PC-9 (cell line): ENCODE results near the gene TUBB2A. TPM values are rescaled to one million over a fixed set of nuclear protein-coding genes. Genes with fewer than 3 reads are reported as not detected.
"Not testable (repeated sequence)": the region's sequence is repeated elsewhere in the genome, so short reads cannot be mapped to it uniquely, and the experiment has no call there.

Experiments
- BruUV-seq: library from RNA; stranded (reverse); fragments of 400-500 nt; replicated peaks from 2 replicates; lab custom pipeline; 2021; lab: Mats Ljungman, UMichigan
- CTCF ChIA-PET: fragments of 300-600 bp; sonication (Branson Sonifier 250); formaldehyde crosslinking; loops from one replicate; lab custom pipeline; 2022; ENCODE audit warnings: antibody characterized with exemption; lab: Charles Lee
- POLR2A ChIA-PET: fragments of 300-600 bp; sonication (Branson Sonifier 250); formaldehyde crosslinking; loops from one replicate; lab custom pipeline; 2022; ENCODE audit warnings: antibody characterized with exemption; ENCODE audit not compliant: unreplicated experiment; lab: Charles Lee
- DNase-seq, 2 experiments: peaks; one replicate each; pipeline versions ENCODE4 v3.0.0 to v3.0.0-alpha.2; 2015 to 2022; ENCODE audit warnings: mixed read lengths in 1 of 2
- H2AFZ ChIP-seq: fragments of 200-600 bp; sonication (generic); 2 replicates; pipeline ENCODE4 v1.8.1; 2017; ENCODE audit warnings: antibody characterized with exemption
- H3F3A ChIP-seq: fragments of 200-600 bp; sonication (generic); 2 replicates; pipeline ENCODE4 v1.8.1; 2017; ENCODE audit warnings: antibody characterized with exemption, mild to moderate bottlenecking, low read depth; ENCODE audit not compliant: insufficient read depth
- H3K27ac ChIP-seq: fragments of 200-600 bp; sonication (generic); 2 replicates; pipeline ENCODE4 v1.6.1; 2016; ENCODE audit warnings: mixed run types
- H3K27me3 ChIP-seq: fragments of 200-600 bp; sonication (generic); 2 replicates; pipeline ENCODE4 v1.6.1; 2016; ENCODE audit warnings: low read depth, mixed run types; ENCODE audit not compliant: insufficient read depth
- H3K36me3 ChIP-seq: fragments of 200-600 bp; sonication (generic); 2 replicates; pipeline ENCODE4 v1.6.1; 2016; ENCODE audit warnings: low read depth, mixed run types
- H3K4me1 ChIP-seq: fragments of 200-600 bp; sonication (generic); replicated peaks from 2 replicates; pipeline ENCODE4 v1.6.1; 2016; ENCODE audit warnings: mixed run types; ENCODE audit not compliant: insufficient read depth
- H3K4me2 ChIP-seq: fragments of 200-600 bp; sonication (generic); 2 replicates; pipeline ENCODE4 v1.6.1; 2017; ENCODE audit warnings: mixed run types
- H3K4me3 ChIP-seq: fragments of 200-600 bp; sonication (generic); 2 replicates; pipeline ENCODE4 v1.6.1; 2016; ENCODE audit warnings: mixed run types
- H3K79me2 ChIP-seq: fragments of 200-600 bp; sonication (generic); 2 replicates; pipeline ENCODE4 v1.6.1; 2017; ENCODE audit warnings: low read depth, mixed run types
- H3K9me2 ChIP-seq: fragments of 200-600 bp; sonication (generic); 2 replicates; pipeline ENCODE4 v1.8.1; 2017; ENCODE audit warnings: mild to moderate bottlenecking; ENCODE audit not compliant: insufficient read depth
- H3K9me3 ChIP-seq: fragments of 200-600 bp; sonication (generic); 2 replicates; pipeline ENCODE4 v1.8.1; 2016; ENCODE audit warnings: low read depth; ENCODE audit not compliant: insufficient read depth
- H4K20me1 ChIP-seq: fragments of 200-600 bp; sonication (generic); 2 replicates; pipeline ENCODE4 v1.8.1; 2017; ENCODE audit not compliant: insufficient read depth
- CTCF ChIP-seq: fragments of 200-600 bp; sonication (generic); conservative IDR thresholded peaks from 2 replicates; pipeline ENCODE4 v1.6.1; 2017; ENCODE audit warnings: mixed run types, antibody characterized with exemption, mild to moderate bottlenecking, moderate library complexity
- EZH2 ChIP-seq: fragments of 200-600 bp; sonication (generic); IDR thresholded peaks from 2 replicates; pipeline ENCODE4 v1.8.0; 2017; ENCODE audit warnings: antibody characterized with exemption, low read depth
- intact Hi-C: fragments of 100-400 bp; cut with micrococcal nuclease; formaldehyde crosslinking; loops from one replicate; pipeline ENCODE4 v1.10.0; 2022; ENCODE audit not compliant: unreplicated experiment
- total RNA-seq: library from RNA; stranded (reverse); gene quantifications from 2 replicates; pipeline ENCODE4 v1.2.3, GENCODE V29; 2021

TUBB2A gene
- total RNA-seq, 1 experiment from 2014 or later: 17.0 TPM

DNA sequence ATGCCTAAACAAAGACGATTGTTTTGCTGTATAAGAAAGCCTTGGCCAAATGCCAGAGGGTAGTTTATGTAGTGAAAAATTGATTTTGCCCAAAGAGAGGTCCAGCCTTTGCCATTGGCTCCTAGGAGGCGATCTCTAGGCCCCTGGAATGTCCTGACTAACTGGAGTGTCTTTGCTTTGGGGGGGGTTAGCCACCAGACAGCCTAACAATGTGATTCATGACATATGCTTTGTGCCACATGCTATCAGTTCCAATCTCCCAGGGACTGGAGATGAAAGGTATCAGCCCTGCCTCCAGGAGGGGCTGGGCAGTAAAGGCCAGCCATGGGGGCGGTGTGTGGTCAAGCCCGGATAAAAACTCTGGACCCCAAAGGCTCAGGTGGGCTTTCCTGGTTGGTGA lies 32.7 kb upstream of the TUBB2A start:
- TF ChIP-seq CTCF (no peak), EZH2 (no peak)
- no TSS peak for BruUV-seq
- CTCF ChIA-PET: interaction anchor here (0.6 kb wide), 1 partner anchor 439 kb away, joined by 3 read pairs; the partner anchor contains the start of gene MYLK4

DNA sequence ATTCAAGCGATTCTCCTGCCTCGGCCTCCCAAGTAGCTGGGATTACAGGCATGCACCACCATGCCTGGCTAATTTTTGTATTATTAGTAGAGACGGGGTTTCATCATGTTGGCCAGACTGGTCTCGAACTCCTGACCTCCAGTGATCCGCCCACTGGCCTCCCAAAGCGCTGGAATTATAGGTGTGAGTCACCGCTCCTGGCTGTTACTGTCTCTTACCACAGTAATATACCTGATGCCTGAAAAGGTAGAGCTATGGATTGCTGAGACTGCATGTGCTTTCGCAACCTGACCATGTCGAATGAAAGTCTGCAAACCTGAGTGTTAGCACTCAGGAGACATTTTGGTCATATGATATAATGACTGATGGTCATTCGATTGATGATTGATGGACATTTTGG lies 31.8 kb upstream of the TUBB2A start:
- H3F3A ChIP-seq, H3K4me1 ChIP-seq, BruUV-seq, H3K9me3 ChIP-seq, H3K4me3 ChIP-seq, POLR2A ChIA-PET, H3K36me3 ChIP-seq, H3K9me2 ChIP-seq, H2AFZ ChIP-seq, H3K27ac ChIP-seq, CTCF ChIA-PET, H3K4me2 ChIP-seq, H3K79me2 ChIP-seq, intact Hi-C loops, H4K20me1 ChIP-seq, H3K27me3 ChIP-seq: not testable (repeated sequence)
- peak in 1 of 2 experiments; percentile 66 for DNase-seq

More for the DNA sequence above, 32.7 kb upstream of the TUBB2A start:
- peaks cover 4% of the 10 kb centered on the region; the same call in 1 of the 2 replicates for H3F3A ChIP-seq
- POLR2A ChIA-PET: no interaction called here
- H3K4me3 ChIP-seq: no peak overlapping the region
- H3K4me1 ChIP-seq: peaks cover 8% of the 10 kb centered on the region; the same call in 1 of the 2 replicates
- H3K27me3 ChIP-seq: no peaks in the 10 kb centered on the region
- H3K79me2 ChIP-seq: no peaks in the 10 kb centered on the region
- no peaks in the 10 kb centered on the region for H3K36me3 ChIP-seq
- no peak for DNase-seq
- no peaks in the 10 kb centered on the region for H3K9me3 ChIP-seq
- H3K9me2 ChIP-seq: no peaks in the 10 kb centered on the region
- no peak overlapping the region for H3K4me2 ChIP-seq
- intact Hi-C loops: no loop called here
- H3K27ac ChIP-seq: no peak overlapping the region
- no peaks in the 10 kb centered on the region for H4K20me1 ChIP-seq
- no peak overlapping the region for H2AFZ ChIP-seq

- H3K27me3 ChIP-seq: no peaks in the 10 kb centered on the region
- H3K9me2 ChIP-seq: no peaks in the 10 kb centered on the region
- intact Hi-C loops: no loop called here
- BruUV-seq: no TSS peak
- ChIA-PET POLR2A (no interaction called here), CTCF (interaction anchor here (0.6 kb wide), 1 partner anchor 15 kb away, joined by 4 read pairs; no protein-coding TSS in a partner anchor)
- H4K20me1 ChIP-seq: no peaks in the 10 kb centered on the region
- no peaks in the 10 kb centered on the region for H3K36me3 ChIP-seq
- DNase-seq: no peak
- no peaks in the 10 kb centered on the region for H3K79me2 ChIP-seq
- no peak overlapping the region for H3K27ac ChIP-seq
- H2AFZ ChIP-seq: no peak overlapping the region
- H3K4me1 ChIP-seq: peaks cover 8% of the 10 kb centered on the region; the same call in 1 of the 2 replicates
- no peaks in the 10 kb centered on the region for H3K9me3 ChIP-seq
- H3K4me3 ChIP-seq: no peak overlapping the region
- H3F3A ChIP-seq: peaks cover 4% of the 10 kb centered on the region; the same call in 1 of the 2 replicates
- no peak for TF ChIP-seq EZH2
- TF ChIP-seq CTCF: no peak
- no peak overlapping the region for H3K4me2 ChIP-seq
These were observed 30.9 kb upstream of the TUBB2A start for GRCh38 chr6:3188262-3188661.

GRCh38 chr6:3186974-3187382 lies 29.6 kb upstream of the TUBB2A start:
- no peaks in the 10 kb centered on the region for H3K9me2 ChIP-seq
- H3K9me3 ChIP-seq: no peaks in the 10 kb centered on the region
- ChIA-PET POLR2A (no interaction called here), CTCF (no interaction called here)
- DNase-seq: no peak
- BruUV-seq: no TSS peak
- H3K4me2 ChIP-seq: no peak overlapping the region
- H3K27ac ChIP-seq: no peak overlapping the region
- H3K4me3 ChIP-seq: no peak overlapping the region
- TF ChIP-seq EZH2: no peak
- no peak for TF ChIP-seq CTCF
- H3K36me3 ChIP-seq: no peaks in the 10 kb centered on the region
- no peaks in the 10 kb centered on the region for H3K79me2 ChIP-seq
- peaks cover 4% of the 10 kb centered on the region; the same call in 1 of the 2 replicates for H3F3A ChIP-seq
- H4K20me1 ChIP-seq: no peaks in the 10 kb centered on the region
- H3K27me3 ChIP-seq: no peaks in the 10 kb centered on the region
- intact Hi-C loops: no loop called here
- peaks cover 8% of the 10 kb centered on the region; the same call in 1 of the 2 replicates for H3K4me1 ChIP-seq
- no peak overlapping the region for H2AFZ ChIP-seq
